Activated CD4-positive, alpha-beta memory T cell treated with anti-CD3 and anti-CD28 coated beads for 36 hours (primary cell): ENCODE measurements around the gene KISS1R. TPM values are rescaled to one million over a fixed set of nuclear protein-coding genes. Genes with fewer than 3 reads are reported as not detected.

ENCODE experiments used
- CTCF ChIA-PET: fragments of 350-600 bp; sonication (Branson Sonifier 250); formaldehyde crosslinking; loops from one replicate; lab custom pipeline; 2021; ENCODE audit warnings: antibody characterized with exemption, inconsistent platforms; lab: Charles Lee
- POLR2A ChIA-PET: fragments of 350-600 bp; sonication (Branson Sonifier 250); formaldehyde crosslinking; loops from one replicate; lab custom pipeline; 2021; ENCODE audit warnings: antibody characterized with exemption; lab: Charles Lee
- DNase-seq: peaks from one replicate; pipeline ENCODE4 v3.0.0-alpha.2; 2020
- H3K27ac Mint-ChIP-seq: one replicate; pipeline ENCODE4 v1.8.0; 2021; ENCODE audit warnings: mixed read lengths
- H3K27me3 Mint-ChIP-seq: one replicate; pipeline ENCODE4 v1.8.0; 2021; ENCODE audit warnings: mixed read lengths
- H3K36me3 Mint-ChIP-seq: one replicate; pipeline ENCODE4 v1.8.0; 2021; ENCODE audit warnings: mixed read lengths
- H3K4me1 Mint-ChIP-seq: one replicate; pipeline ENCODE4 v1.8.0; 2021; ENCODE audit warnings: low read depth, mixed read lengths
- H3K4me3 Mint-ChIP-seq: one replicate; pipeline ENCODE4 v1.8.0; 2021; ENCODE audit warnings: mild to moderate bottlenecking, mixed read lengths
- H3K9me3 Mint-ChIP-seq: one replicate; pipeline ENCODE4 v1.8.0; 2021; ENCODE audit warnings: mixed read lengths
- intact Hi-C: fragments of 100-400 bp; cut with micrococcal nuclease; formaldehyde crosslinking; loops from one replicate; pipeline ENCODE4 v1.15.1; 2023
- total RNA-seq, 2 experiments: library from RNA; stranded (reverse); gene quantifications; one replicate each; pipeline ENCODE4 v1.2.3, GENCODE V29; 2021

The KISS1R gene
- total RNA-seq, 2 experiments from 2014 or later = 9.9 to 10.6 TPM

- Mint-ChIP-seq H3K9me3 (no peaks in the 10 kb centered on the region), H3K27me3 (no peaks in the 10 kb centered on the region), H3K4me3 (peak overlapping the region; percentile 72), H3K36me3 (no peaks in the 10 kb centered on the region), H3K27ac (peak overlapping the region; percentile 19), H3K4me1 (peaks cover 25% of the 10 kb centered on the region)
- no peak for DNase-seq
- intact Hi-C loops = loop anchor here (10.0 kb wide), 1 partner anchor 253 kb away; the partner anchor contains the start of gene RNF126
- ChIA-PET CTCF (interaction anchor here (4.6 to 8.3 kb wide), 2 partner anchors 55 to 65 kb away, joined by 33 to 189 read pairs; partner anchors contain the start of gene WDR18), POLR2A (no interaction called here)
Observed at GRCh38 chr19:918152-918437, 962 bp downstream of the KISS1R start.

GRCh38 chr19:918481-919198 lies 1.5 kb downstream of the KISS1R start:
- Mint-ChIP-seq H3K27me3 (no peaks in the 10 kb centered on the region), H3K36me3 (no peaks in the 10 kb centered on the region), H3K9me3 (no peaks in the 10 kb centered on the region), H3K4me1 (peaks cover 24% of the 10 kb centered on the region), H3K27ac (no peak overlapping the region), H3K4me3 (peak overlapping the region; percentile 66)
- intact Hi-C loops = loop anchor here (10.0 kb wide), 1 partner anchor 254 kb away; the partner anchor contains the start of gene RNF126
- ChIA-PET CTCF (interaction anchor here (4.6 to 8.3 kb wide), 2 partner anchors 55 to 64 kb away, joined by 33 to 189 read pairs; partner anchors contain the start of gene WDR18), POLR2A (interaction anchor here (0.5 kb wide), 1 partner anchor 246 kb away, joined by 6 read pairs; no protein-coding TSS in a partner anchor)
- DNase-seq = peak; percentile 62

GRCh38 chr19:919199-920050 lies 2.3 kb downstream of the KISS1R start:
- POLR2A ChIA-PET = interaction anchor here (0.5 to 1.7 kb wide), 4 partner anchors 11 to 246 kb away, joined by 5 to 6 read pairs (median 6); partner anchors contain the start of genes MED16, RNU6-2 and RNU6-9
- no peaks in the 10 kb centered on the region for H3K27me3 Mint-ChIP-seq
- H3K4me3 Mint-ChIP-seq = peak overlapping the region; percentile 66
- CTCF ChIA-PET = interaction anchor here (0.9 to 8.3 kb wide), 3 partner anchors 56 to 273 kb away, joined by 3 to 189 read pairs (median 33); partner anchors contain the start of gene WDR18
- DNase-seq = peak; percentile 63
- no peaks in the 10 kb centered on the region for H3K36me3 Mint-ChIP-seq
- intact Hi-C loops = loop anchor here (1.0 to 10.0 kb wide), 7 partner anchors 57 to 321 kb away; partner anchors contain the start of genes ATP5F1D, GPX4, RNF126 and RNU6-2
- H3K4me1 Mint-ChIP-seq = peaks cover 23% of the 10 kb centered on the region
- no peaks in the 10 kb centered on the region for H3K9me3 Mint-ChIP-seq
- no peak overlapping the region for H3K27ac Mint-ChIP-seq

- no peaks in the 10 kb centered on the region for H3K27me3 Mint-ChIP-seq
- intact Hi-C loops = loop anchor here (1.0 to 10.0 kb wide), 6 partner anchors 58 to 321 kb away; partner anchors contain the start of genes ATP5F1D, GPX4, RNU6-2 and TMEM259
- no peaks in the 10 kb centered on the region for H3K36me3 Mint-ChIP-seq
- POLR2A ChIA-PET = interaction anchor here (0.9 to 1.7 kb wide), 4 partner anchors 12 to 101 kb away, joined by 4 to 6 read pairs (median 5); partner anchors contain the start of genes MED16, RNU6-2 and RNU6-9
- H3K4me1 Mint-ChIP-seq = peaks cover 19% of the 10 kb centered on the region
- H3K27ac Mint-ChIP-seq = peak overlapping the region; percentile 85
- H3K9me3 Mint-ChIP-seq = no peaks in the 10 kb centered on the region
- peak overlapping the region; percentile 75 for H3K4me3 Mint-ChIP-seq
- peak; percentile 78 for DNase-seq
- CTCF ChIA-PET = interaction anchor here (0.9 to 8.3 kb wide), 4 partner anchors 57 to 272 kb away, joined by 3 to 189 read pairs (median 22); partner anchors contain the start of gene WDR18
Observed at GRCh38 chr19:920051-920864, 3.1 kb downstream of the KISS1R start.

- H3K36me3 Mint-ChIP-seq = no peaks in the 10 kb centered on the region
- intact Hi-C loops = loop anchor here (1.0 to 10.0 kb wide), 3 partner anchors 60 to 268 kb away; partner anchors contain the start of genes GPX4 and WDR18
- H3K27ac Mint-ChIP-seq = no peak overlapping the region
- peak overlapping the region; percentile 70 for H3K4me3 Mint-ChIP-seq
- DNase-seq = peak; percentile 69
- ChIA-PET POLR2A (interaction anchor here (0.7 to 3.0 kb wide), 4 partner anchors 60 to 262 kb away, joined by 3 to 21 read pairs (median 3); partner anchors contain the start of genes RNF126 and WDR18), CTCF (interaction anchor here (1.0 to 8.3 kb wide), 3 partner anchors 58 to 154 kb away, joined by 3 to 189 read pairs (median 16); partner anchors contain the start of gene WDR18)
- peaks cover 14% of the 10 kb centered on the region for H3K4me1 Mint-ChIP-seq
- no peaks in the 10 kb centered on the region for H3K27me3 Mint-ChIP-seq
- no peaks in the 10 kb centered on the region for H3K9me3 Mint-ChIP-seq
Observed at GRCh38 chr19:924553-925086, 7.5 kb downstream of the KISS1R start.

- POLR2A ChIA-PET = interaction anchor here (0.8 to 3.0 kb wide), 2 partner anchors 59 to 61 kb away, joined by 3 to 21 read pairs; partner anchors contain the start of gene WDR18
- peak; percentile 79 for DNase-seq
- CTCF ChIA-PET = interaction anchor here (1.0 to 8.3 kb wide), 3 partner anchors 58 to 154 kb away, joined by 3 to 189 read pairs (median 16); partner anchors contain the start of gene WDR18
- H3K27me3 Mint-ChIP-seq = no peaks in the 10 kb centered on the region
- peaks cover 3% of the 10 kb centered on the region for H3K36me3 Mint-ChIP-seq
- no peaks in the 10 kb centered on the region for H3K9me3 Mint-ChIP-seq
- H3K4me1 Mint-ChIP-seq = peaks cover 14% of the 10 kb centered on the region
- H3K4me3 Mint-ChIP-seq = peak overlapping the region; percentile 70
- peak overlapping the region; percentile 71 for H3K27ac Mint-ChIP-seq
- intact Hi-C loops = loop anchor here (1.0 to 10.0 kb wide), 2 partner anchors 59 to 180 kb away; partner anchors contain the start of genes GPX4 and WDR18
Observed at GRCh38 chr19:925087-925525, 8.0 kb downstream of the KISS1R start.

GRCh38 chr19:925526-926322 lies 8.6 kb downstream of the KISS1R start, which contains the start of gene ARID3A:
ARID3A (plus strand) TSS chr19:926035; CDS start chr19:929529, 3,494 bp downstream.
- peaks cover 12% of the 10 kb centered on the region for H3K4me1 Mint-ChIP-seq
- CTCF ChIA-PET = interaction anchor here (3.1 to 8.3 kb wide), 2 partner anchors 57 to 62 kb away, joined by 16 to 189 read pairs; partner anchors contain the start of gene WDR18
- H3K9me3 Mint-ChIP-seq = no peaks in the 10 kb centered on the region
- peak; percentile 80 for DNase-seq
- H3K36me3 Mint-ChIP-seq = peaks cover 3% of the 10 kb centered on the region
- H3K4me3 Mint-ChIP-seq = peak within 1 kb of the TSS; percentile 75
- intact Hi-C loops = loop anchor here (1.0 to 10.0 kb wide), 2 partner anchors 59 to 179 kb away; partner anchors contain the start of genes GPX4 and WDR18
- POLR2A ChIA-PET = interaction anchor here (3.0 kb wide), 1 partner anchor 59 kb away, joined by 21 read pairs; the partner anchor contains the start of gene WDR18
- peak within 1 kb of the TSS; percentile 71 for H3K27ac Mint-ChIP-seq
- H3K27me3 Mint-ChIP-seq = no peaks in the 10 kb centered on the region

- ChIA-PET POLR2A (no interaction called here), CTCF (no interaction called here)
- intact Hi-C loops = loop anchor here (10.0 kb wide), 1 partner anchor 179 kb away; the partner anchor contains the start of gene GPX4
- Mint-ChIP-seq H3K4me3 (peak overlapping the region; percentile 72), H3K27me3 (no peaks in the 10 kb centered on the region), H3K27ac (no peak overlapping the region), H3K36me3 (peaks cover 6% of the 10 kb centered on the region), H3K4me1 (peaks cover 6% of the 10 kb centered on the region), H3K9me3 (no peaks in the 10 kb centered on the region)
- no peak for DNase-seq
Observed at GRCh38 chr19:926323-926588, 9.1 kb downstream of the KISS1R start.

GRCh38 chr19:926589-927350 lies 9.6 kb downstream of the KISS1R start:
- peaks cover 3% of the 10 kb centered on the region for H3K4me1 Mint-ChIP-seq

More at GRCh38 chr19:926589-927350, 9.6 kb downstream of the KISS1R start:
- ChIA-PET CTCF (no interaction called here), POLR2A (interaction anchor here (0.7 kb wide), 1 partner anchor 326 kb away, joined by 3 read pairs; no protein-coding TSS in a partner anchor)
- Mint-ChIP-seq H3K9me3 (no peaks in the 10 kb centered on the region), H3K27me3 (no peaks in the 10 kb centered on the region), H3K36me3 (peaks cover 6% of the 10 kb centered on the region), H3K4me3 (peak overlapping the region; percentile 75), H3K27ac (peak overlapping the region; percentile 42)
- peak; percentile 82 for DNase-seq
- intact Hi-C loops = loop anchor here (10.0 kb wide), 1 partner anchor 178 kb away; the partner anchor contains the start of gene GPX4
